WTC11 (cell line): ENCODE measurements around the gene PRR15L. TPM values are rescaled to one million over a fixed set of nuclear protein-coding genes. Genes with fewer than 3 reads are reported as not detected.

Experiments
- AFF4 ChIP-seq: sonication (generic); formaldehyde crosslinking; IDR thresholded peaks from 2 replicates; pipeline ENCODE4 v1.8.1; 2023; ENCODE audit warnings: mild to moderate bottlenecking, missing genetic modification reagents, borderline replicate concordance
- CBFB ChIP-seq: sonication (generic); formaldehyde crosslinking; IDR thresholded peaks from 2 replicates; pipeline ENCODE4 v1.8.1; 2022; ENCODE audit warnings: mild to moderate bottlenecking, low read depth, missing genetic modification reagents
- ESRRA ChIP-seq: sonication (generic); formaldehyde crosslinking; IDR thresholded peaks from 2 replicates; pipeline ENCODE4 v1.8.1; 2022; ENCODE audit warnings: mild to moderate bottlenecking, missing genetic modification reagents, borderline replicate concordance
- FOXK1 ChIP-seq: sonication (generic); formaldehyde crosslinking; IDR thresholded peaks from 2 replicates; pipeline ENCODE4 v1.8.0; 2022; ENCODE audit warnings: mild to moderate bottlenecking, moderate library complexity, missing genetic modification reagents
- FOXP4 ChIP-seq: sonication (generic); formaldehyde crosslinking; IDR thresholded peaks from 2 replicates; pipeline ENCODE4 v1.8.0; 2022; ENCODE audit warnings: mild to moderate bottlenecking, missing genetic modification reagents
- HMGXB4 ChIP-seq: sonication (generic); formaldehyde crosslinking; IDR thresholded peaks from 2 replicates; pipeline ENCODE4 v1.8.1; 2023; ENCODE audit warnings: mild to moderate bottlenecking, moderate library complexity, missing genetic modification reagents
- IRF1 ChIP-seq: sonication (generic); formaldehyde crosslinking; IDR thresholded peaks from 2 replicates; pipeline ENCODE4 v1.8.0; 2023; ENCODE audit warnings: missing genetic modification reagents
- MXD4 ChIP-seq: fragments of 250-450 bp; sonication (Bioruptor Pico); IDR thresholded peaks from 2 replicates; pipeline ENCODE4 v1.8.0; 2021; ENCODE audit warnings: mild to moderate bottlenecking, moderate library complexity, borderline replicate concordance
- NR3C1 ChIP-seq: sonication (generic); formaldehyde crosslinking; conservative IDR thresholded peaks from 2 replicates; pipeline ENCODE4 v1.8.1; 2023; ENCODE audit warnings: low read depth, mild to moderate bottlenecking, missing genetic modification reagents
- USF2 ChIP-seq: sonication (generic); formaldehyde crosslinking; IDR thresholded peaks from 2 replicates; pipeline ENCODE4 v1.8.1; 2023; ENCODE audit warnings: mild to moderate bottlenecking, missing genetic modification reagents, moderate library complexity
- ZBTB21 ChIP-seq: sonication (generic); formaldehyde crosslinking; IDR thresholded peaks from 2 replicates; pipeline ENCODE4 v1.8.1; 2023; ENCODE audit warnings: mild to moderate bottlenecking, missing genetic modification reagents, borderline replicate concordance
- ZBTB43 ChIP-seq: sonication (generic); formaldehyde crosslinking; IDR thresholded peaks from 2 replicates; pipeline ENCODE4 v1.8.1; 2023; ENCODE audit warnings: mild to moderate bottlenecking, missing genetic modification reagents
- ZNF281 ChIP-seq: sonication (generic); formaldehyde crosslinking; IDR thresholded peaks from 2 replicates; pipeline ENCODE4 v1.8.0; 2023; ENCODE audit warnings: mild to moderate bottlenecking, missing genetic modification reagents
- ZNF425 ChIP-seq: fragments of 250-450 bp; sonication (Bioruptor Pico); conservative IDR thresholded peaks from 2 replicates; pipeline ENCODE4 v1.9.0; 2021; ENCODE audit warnings: mild to moderate bottlenecking
- ZNF532 ChIP-seq: fragments of 250-450 bp; sonication (Bioruptor Pico); IDR thresholded peaks from 2 replicates; pipeline ENCODE4 v1.9.0; 2021; ENCODE audit warnings: mild to moderate bottlenecking, borderline replicate concordance
- total RNA-seq: library from RNA; stranded (reverse); gene quantifications from 3 replicates; pipeline ENCODE4 v1.2.3, GENCODE V29; 2021

Gene PRR15L
- total RNA-seq, 1 experiment from 2014 or later = 0.59 TPM

- TF ChIP-seq HMGXB4 (CRISPR knock-in tag) = peak; percentile 91
- peak; percentile 87 for TF ChIP-seq FOXK1 (CRISPR knock-in tag)
- 0 out of 2 replicates have a peak, but pooled peaks have one; percentile 73 for TF ChIP-seq ZBTB21 (CRISPR knock-in tag)
- peak; percentile 97 for TF ChIP-seq IRF1
- TF ChIP-seq ZNF532 (CRISPR knock-in tag) = no peak; the same call in 1 of the 2 replicates
- TF ChIP-seq CBFB (CRISPR knock-in tag) = no peak; the same call in 1 of the 2 replicates
- TF ChIP-seq NR3C1 (CRISPR knock-in tag) = no peak
- no peak for TF ChIP-seq ZNF425
- TF ChIP-seq ZBTB43 (CRISPR knock-in tag) = peak; percentile 93
- peak; percentile 96 for TF ChIP-seq ESRRA (CRISPR knock-in tag)
- TF ChIP-seq MXD4 (CRISPR knock-in tag) = no peak
- TF ChIP-seq ZNF281 (CRISPR knock-in tag) = peak; percentile 87; the same call in 1 of the 2 replicates
- no peak; the same call in 1 of the 2 replicates for TF ChIP-seq AFF4 (CRISPR knock-in tag)
- TF ChIP-seq FOXP4 (CRISPR knock-in tag) = peak; percentile 93
- TF ChIP-seq USF2 (CRISPR knock-in tag) = peak; percentile 69
These were observed 13.2 kb upstream of the PRR15L start, which contains the start of gene CDK5RAP3 (continued) for GRCh38 chr17:47970725-47971499.
